ENCODE results near the gene KLHL14.

- TF ChIP-seq CTCF (IDR thresholded peaks at IDR 0.05) (no peak), POLR2AphosphoS5 (IDR thresholded peaks at IDR 0.05) (no peak), POLR2A (IDR thresholded peaks at IDR 0.05) (no peak)
These were observed 135.6 kb downstream of the KLHL14 start for GRCh38 chr18:32637226-32637625.
